Mucosa of descending colon (tissue), 3 donors: ENCODE results near the gene TARBP2. TPM values are rescaled to one million over a fixed set of nuclear protein-coding genes. Genes with fewer than 3 reads are reported as not detected.

Experiments used
- ATAC-seq: fragments of 200-7000 bp; cut with Tn5 transposase; one replicate; pipeline ENCODE4 v1.9.1; 2020; ENCODE audit warnings: mild to moderate bottlenecking, moderate library complexity
- DNase-seq, 3 donors: peaks; one replicate each; pipeline ENCODE4 v3.0.0-alpha.2; 2020
- H3K36me3 ChIP-seq: fragments of 200-600 bp; one replicate; pipeline ENCODE4 v1.8.0; 2021; ENCODE audit warnings: low read depth, mild to moderate bottlenecking
- H3K4me1 ChIP-seq: fragments of 200-600 bp; one replicate; pipeline ENCODE4 v1.8.0; 2021; ENCODE audit warnings: low read depth, mild to moderate bottlenecking
- H3K4me3 ChIP-seq: fragments of 200-600 bp; one replicate; pipeline ENCODE4 v1.8.0; 2021; ENCODE audit warnings: mild to moderate bottlenecking
- H3K9me3 ChIP-seq: fragments of 200-600 bp; one replicate; pipeline ENCODE4 v1.8.0; 2021; ENCODE audit warnings: mild to moderate bottlenecking
- intact Hi-C, 2 donors: fragments of 100-400 bp; cut with DNase I in 1 of 2; cut with micrococcal nuclease in 1 of 2; formaldehyde crosslinking; loops; one replicate each; pipeline versions ENCODE4 v1.11.0 to v1.11.1; 2022; cut with DNase I, micrococcal nuclease
- total RNA-seq, 3 donors: library from RNA; stranded (reverse); fragmentation: NEBNext Ultra II Directional in 2 of 3; extraction: Animal tissue kit (Norgen Biotek cat#: 25700) in 2 of 3; gene quantifications; one replicate each; pipeline versions ENCODE4 v1.2.1 to v1.2.4, GENCODE V29; 2021 to 2023
- TF ChIP-seq, protein P1 (sequence below): fragments of 200-600 bp; IDR thresholded peaks from one replicate; pipeline ENCODE4 v1.8.0; 2022; ENCODE audit warnings: antibody characterized with exemption, mild to moderate bottlenecking
- donor health status: DM: no; HTN: no; CAD: no; lungs with moderate emphysema.
- donor health status: DM: no; HTN: no; CAD: no.
- donor health status: DM: no; HTN: yes; CAD: no.

TARBP2 gene
- total RNA-seq, 3 donors from 2014 or later = 22.9 to 26.8 (median 25.1) TPM

DNA sequence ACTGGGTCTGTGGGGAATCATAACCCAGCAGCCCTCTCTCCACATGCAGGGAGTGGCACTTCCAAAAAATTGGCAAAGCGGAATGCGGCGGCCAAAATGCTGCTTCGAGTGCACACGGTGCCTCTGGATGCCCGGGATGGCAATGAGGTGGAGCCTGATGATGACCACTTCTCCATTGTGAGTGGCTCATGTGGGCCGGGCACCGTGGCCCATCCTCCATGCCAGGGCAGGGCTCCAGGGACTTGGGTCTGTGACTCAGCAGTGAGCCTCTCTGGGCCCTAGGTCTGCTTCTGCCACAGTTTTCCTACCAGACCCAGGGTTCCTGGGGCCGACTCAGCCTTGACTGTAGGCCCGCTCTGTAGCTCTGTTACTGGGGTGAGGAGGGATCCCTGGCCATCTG, 4.0 kb downstream of the TARBP2 start:
- DNase-seq = no peak
- Histone ChIP-seq H3K36me3 (peaks cover 6% of the 10 kb centered on the region), H3K4me3 (no peak overlapping the region), H3K4me1 (peaks cover 12% of the 10 kb centered on the region), H3K9me3 (no peaks in the 10 kb centered on the region)
- TF ChIP-seq, protein P1, sequence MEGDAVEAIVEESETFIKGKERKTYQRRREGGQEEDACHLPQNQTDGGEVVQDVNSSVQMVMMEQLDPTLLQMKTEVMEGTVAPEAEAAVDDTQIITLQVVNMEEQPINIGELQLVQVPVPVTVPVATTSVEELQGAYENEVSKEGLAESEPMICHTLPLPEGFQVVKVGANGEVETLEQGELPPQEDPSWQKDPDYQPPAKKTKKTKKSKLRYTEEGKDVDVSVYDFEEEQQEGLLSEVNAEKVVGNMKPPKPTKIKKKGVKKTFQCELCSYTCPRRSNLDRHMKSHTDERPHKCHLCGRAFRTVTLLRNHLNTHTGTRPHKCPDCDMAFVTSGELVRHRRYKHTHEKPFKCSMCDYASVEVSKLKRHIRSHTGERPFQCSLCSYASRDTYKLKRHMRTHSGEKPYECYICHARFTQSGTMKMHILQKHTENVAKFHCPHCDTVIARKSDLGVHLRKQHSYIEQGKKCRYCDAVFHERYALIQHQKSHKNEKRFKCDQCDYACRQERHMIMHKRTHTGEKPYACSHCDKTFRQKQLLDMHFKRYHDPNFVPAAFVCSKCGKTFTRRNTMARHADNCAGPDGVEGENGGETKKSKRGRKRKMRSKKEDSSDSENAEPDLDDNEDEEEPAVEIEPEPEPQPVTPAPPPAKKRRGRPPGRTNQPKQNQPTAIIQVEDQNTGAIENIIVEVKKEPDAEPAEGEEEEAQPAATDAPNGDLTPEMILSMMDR = no peak
- intact Hi-C loops = no loop called here
- ATAC-seq = no peak

DNA sequence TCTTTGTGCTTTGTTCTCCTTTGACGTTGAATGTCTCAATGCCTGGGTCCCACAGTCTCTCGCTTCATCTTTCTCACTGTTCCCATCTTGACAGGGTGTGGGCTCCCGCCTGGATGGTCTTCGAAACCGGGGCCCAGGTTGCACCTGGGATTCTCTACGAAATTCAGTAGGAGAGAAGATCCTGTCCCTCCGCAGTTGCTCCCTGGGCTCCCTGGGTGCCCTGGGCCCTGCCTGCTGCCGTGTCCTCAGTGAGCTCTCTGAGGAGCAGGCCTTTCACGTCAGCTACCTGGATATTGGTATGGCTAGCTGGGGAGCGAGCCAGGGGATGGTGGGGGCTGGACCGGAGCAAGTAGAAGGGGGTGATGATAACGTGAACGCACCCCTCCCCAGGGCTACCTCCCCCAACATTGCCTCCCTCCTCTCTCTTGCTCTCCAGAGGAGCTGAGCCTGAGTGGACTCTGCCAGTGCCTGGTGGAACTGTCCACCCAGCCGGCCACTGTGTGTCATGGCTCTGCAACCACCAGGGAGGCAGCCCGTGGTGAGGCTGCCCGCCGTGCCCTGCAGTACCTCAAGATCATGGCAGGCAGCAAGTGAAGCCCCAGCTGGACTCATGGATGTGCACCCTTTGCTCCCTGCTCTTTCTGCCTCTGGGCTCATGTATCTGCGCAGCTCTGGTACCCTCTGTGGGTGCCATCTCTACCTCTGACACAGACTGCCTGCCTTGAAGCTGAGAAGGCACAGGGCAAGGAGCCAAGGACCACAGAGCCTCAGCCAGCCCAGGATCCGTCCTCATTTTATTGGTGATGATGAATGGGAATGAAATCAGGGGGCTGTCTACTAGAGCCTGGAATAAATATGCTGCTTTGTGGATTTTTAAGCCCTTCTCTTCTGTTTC, 4.7 kb downstream of the TARBP2 start:
- ATAC-seq (no peak), DNase-seq (no peak)
- TF ChIP-seq, protein P1 = no peak
- no peaks in the 10 kb centered on the region for H3K9me3 ChIP-seq
- peaks cover 12% of the 10 kb centered on the region for H3K4me1 ChIP-seq
- intact Hi-C loops = no loop called here
- H3K36me3 ChIP-seq = peaks cover 3% of the 10 kb centered on the region
- no peak overlapping the region for H3K4me3 ChIP-seq

DNA sequence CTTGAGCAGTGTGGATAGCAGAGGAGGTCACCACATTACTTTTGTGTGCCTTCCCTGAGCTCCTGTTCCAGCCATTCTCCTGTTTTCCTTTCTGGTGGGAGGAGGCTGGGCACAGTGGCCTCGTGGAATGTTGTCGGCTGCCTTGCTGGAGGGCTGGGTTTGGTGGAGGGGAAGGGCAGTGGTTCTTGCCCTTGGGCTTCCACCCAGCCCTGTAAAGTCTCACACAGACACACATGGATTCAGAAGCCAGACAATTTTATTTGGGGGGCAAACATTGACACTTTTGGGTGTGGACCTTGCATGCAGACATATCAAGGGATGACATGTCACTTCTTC, 5.3 kb downstream of the TARBP2 start:
- Histone ChIP-seq H3K9me3 (no peaks in the 10 kb centered on the region), H3K36me3 (no peaks in the 10 kb centered on the region), H3K4me3 (no peak overlapping the region), H3K4me1 (peaks cover 11% of the 10 kb centered on the region)
- ATAC-seq = no peak
- DNase-seq = no peak
- intact Hi-C loops = no loop called here
- TF ChIP-seq, protein P1 = no peak

DNA sequence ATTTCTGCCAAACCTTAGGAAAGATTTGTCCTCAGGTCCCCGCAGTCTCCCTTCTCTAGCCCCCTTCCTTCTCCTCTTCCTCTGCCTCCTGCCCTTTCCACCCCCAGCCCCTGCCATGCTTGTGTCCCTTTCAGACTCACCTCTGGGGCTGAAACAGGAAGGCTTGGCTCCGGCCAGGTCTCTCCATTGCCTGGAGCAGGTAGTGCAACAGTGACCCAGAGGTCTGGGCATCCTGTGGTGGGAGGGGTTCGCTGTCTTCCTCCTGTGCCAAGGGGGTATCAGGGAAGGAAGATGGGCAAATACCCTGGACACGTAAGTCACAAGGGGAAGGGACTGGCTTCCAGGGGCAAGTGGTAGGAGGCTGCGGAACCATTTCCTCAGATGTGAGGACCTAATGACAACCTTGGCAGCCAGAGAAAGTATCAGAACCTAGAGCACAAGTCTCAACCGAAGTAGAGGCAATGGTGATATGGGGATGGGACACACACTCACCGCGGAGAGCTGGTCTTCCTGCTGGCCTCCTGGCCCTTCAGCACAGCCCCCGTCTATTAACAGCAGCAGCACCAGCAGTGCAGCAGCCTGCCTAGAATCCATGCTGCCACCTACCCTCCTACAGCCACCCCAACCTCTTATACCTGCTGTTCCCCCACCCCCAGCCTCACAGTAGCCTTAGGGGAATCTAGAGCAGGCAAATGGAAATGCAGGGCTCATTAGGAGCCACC, 6.0 kb downstream of the TARBP2 start, which contains the start of gene NPFF:
Gene NPFF, minus strand, starts transcription at position 604 of the 722 bp plus-strand sequence. Its CDS starts 10 bp downstream, at position 594.
- TF ChIP-seq, protein P1 = no peak
- DNase-seq (no peak), ATAC-seq (no peak)
- Histone ChIP-seq H3K36me3 (no peaks in the 10 kb centered on the region), H3K9me3 (no peaks in the 10 kb centered on the region), H3K4me3 (no peak within 1 kb of the TSS), H3K4me1 (peaks cover 5% of the 10 kb centered on the region)
- intact Hi-C loops = no loop called here

DNA sequence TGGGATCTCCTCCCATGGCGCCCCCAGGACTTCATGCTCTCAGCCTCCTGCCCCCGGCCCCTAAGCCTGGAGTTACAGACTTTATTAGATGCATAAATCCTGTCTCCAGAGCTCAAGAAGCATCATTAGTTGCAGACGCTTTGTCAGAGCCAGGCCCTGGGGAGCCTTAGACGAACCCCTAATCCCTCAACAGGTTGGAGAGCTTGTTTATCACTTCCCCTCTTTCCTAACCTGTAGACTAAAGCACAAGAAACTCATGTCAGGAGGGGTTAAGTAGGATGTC, 6.5 kb downstream of the TARBP2 start:
- DNase-seq (no peak), ATAC-seq (no peak)
- intact Hi-C loops = no loop called here
- Histone ChIP-seq H3K4me1 (peaks cover 3% of the 10 kb centered on the region), H3K36me3 (no peaks in the 10 kb centered on the region), H3K9me3 (no peaks in the 10 kb centered on the region), H3K4me3 (no peak overlapping the region)
- TF ChIP-seq, protein P1 = no peak
